Activated effector memory CD4-positive, alpha-beta T cell treated with anti-CD3 and anti-CD28 coated beads, Interleukin-2, amount 50 U/mL, for 16 hours (primary cell): Measurements from ENCODE around the gene TBX6.
A peak's percentile ranks its signal among the peaks of the same experiment; 100 is the strongest.
"Not testable (repeated sequence)": the region's sequence is repeated elsewhere in the genome, so short reads cannot be mapped to it uniquely, and the experiment has no call there.

Experiments used
- DNase-seq: peaks from one replicate; pipeline ENCODE4 v3.0.0-alpha.2; 2020

TBX6 gene

GRCh38 chr16:30091474-30092372 is at the start of gene TBX6:
Gene TBX6 (minus strand): TSS chr16:30091924. CDS start chr16:30091193, 731 bp downstream.
- peak; percentile 98 for DNase-seq

GRCh38 chr16:30139583-30140481 is 48.1 kb upstream of the TBX6 start:
- no peak for DNase-seq

- DNase-seq = no peak
Measured at GRCh38 chr16:30137897-30138296, 46.2 kb upstream of the TBX6 start.

- DNase-seq = no peak
Measured at GRCh38 chr16:30136971-30137605, 45.4 kb upstream of the TBX6 start.

- DNase-seq = no peak
Measured at GRCh38 chr16:30132591-30132990, 40.9 kb upstream of the TBX6 start.

- no peak for DNase-seq
Measured at GRCh38 chr16:30131869-30132475, 40.2 kb upstream of the TBX6 start.

GRCh38 chr16:30127993-30128392 is 36.3 kb upstream of the TBX6 start:
- DNase-seq = no peak

- DNase-seq = not testable (repeated sequence)
Measured at GRCh38 chr16:30125690-30126089, 34.0 kb upstream of the TBX6 start.

- DNase-seq = no peak
Measured at GRCh38 chr16:30124985-30125379, 33.3 kb upstream of the TBX6 start.

- peak; percentile 70 for DNase-seq
Measured at GRCh38 chr16:30122604-30123160, 31.0 kb upstream of the TBX6 start.

- no peak for DNase-seq
Measured at GRCh38 chr16:30121741-30122571, 30.2 kb upstream of the TBX6 start.

- DNase-seq = no peak
Measured at GRCh38 chr16:30120340-30121105, 28.8 kb upstream of the TBX6 start.

GRCh38 chr16:30119428-30119827 is 27.7 kb upstream of the TBX6 start:
- DNase-seq = no peak

- no peak for DNase-seq
Measured at GRCh38 chr16:30117768-30118167, 26.0 kb upstream of the TBX6 start.

GRCh38 chr16:30116291-30117207 is 24.8 kb upstream of the TBX6 start:
- DNase-seq = no peak

GRCh38 chr16:30115238-30115637 is 23.5 kb upstream of the TBX6 start:
- peak; percentile 69 for DNase-seq

- not testable (repeated sequence) for DNase-seq
Measured at GRCh38 chr16:30114833-30115232, 23.1 kb upstream of the TBX6 start.

- no peak for DNase-seq
Measured at GRCh38 chr16:30114411-30114810, 22.7 kb upstream of the TBX6 start.

- DNase-seq = no peak
Measured at GRCh38 chr16:30113711-30114333, 22.1 kb upstream of the TBX6 start.
